Stomach smooth muscle (tissue), 2 donors: ENCODE measurements around the gene SCO2.

Experiments used
- H3K27ac ChIP-seq: one replicate; pipeline ENCODE4 v1.7.0; 2013; ENCODE audit warnings: mild to moderate bottlenecking, low read length, inconsistent platforms
- H3K27me3 ChIP-seq, 2 donors: one replicate each; pipeline ENCODE4 v1.7.0; 2013; ENCODE audit warnings: low read length in 2 of 2; ENCODE audit not compliant: insufficient read depth in 2 of 2, control insufficient read depth in 1 of 2
- H3K36me3 ChIP-seq, 2 donors: one replicate each; pipeline ENCODE4 v1.7.0; 2013; ENCODE audit warnings: low read length in 2 of 2; ENCODE audit not compliant: control insufficient read depth in 2 of 2, insufficient read depth in 2 of 2
- H3K4me1 ChIP-seq: one replicate; pipeline ENCODE4 v1.7.0; 2013; ENCODE audit warnings: low read length; ENCODE audit not compliant: control insufficient read depth, insufficient read depth
- H3K4me3 ChIP-seq, 2 donors: one replicate each; pipeline ENCODE4 v1.7.0; 2013; ENCODE audit warnings: low read length in 2 of 2
- H3K9ac ChIP-seq, 2 donors: one replicate each; pipeline ENCODE4 v1.7.0; 2013; ENCODE audit warnings: low read length in 2 of 2, mild to moderate bottlenecking in 1 of 2
- H3K9me3 ChIP-seq, 2 donors: one replicate each; pipeline ENCODE4 v1.7.0; 2013; ENCODE audit warnings: low read length in 2 of 2; ENCODE audit not compliant: control insufficient read depth in 2 of 2
- donor health status: healthy.
- donor health status: Pancreatic carcinoma.

The SCO2 gene

GRCh38 chr22:50550395-50550794 lies 25.0 kb upstream of the SCO2 start:
- Histone ChIP-seq H3K27me3 (peaks cover 29 to 41% of the 10 kb centered on the region in 2 donors), H3K9me3 (no peaks in the 10 kb centered on the region), H3K27ac (no peak overlapping the region)

DNA sequence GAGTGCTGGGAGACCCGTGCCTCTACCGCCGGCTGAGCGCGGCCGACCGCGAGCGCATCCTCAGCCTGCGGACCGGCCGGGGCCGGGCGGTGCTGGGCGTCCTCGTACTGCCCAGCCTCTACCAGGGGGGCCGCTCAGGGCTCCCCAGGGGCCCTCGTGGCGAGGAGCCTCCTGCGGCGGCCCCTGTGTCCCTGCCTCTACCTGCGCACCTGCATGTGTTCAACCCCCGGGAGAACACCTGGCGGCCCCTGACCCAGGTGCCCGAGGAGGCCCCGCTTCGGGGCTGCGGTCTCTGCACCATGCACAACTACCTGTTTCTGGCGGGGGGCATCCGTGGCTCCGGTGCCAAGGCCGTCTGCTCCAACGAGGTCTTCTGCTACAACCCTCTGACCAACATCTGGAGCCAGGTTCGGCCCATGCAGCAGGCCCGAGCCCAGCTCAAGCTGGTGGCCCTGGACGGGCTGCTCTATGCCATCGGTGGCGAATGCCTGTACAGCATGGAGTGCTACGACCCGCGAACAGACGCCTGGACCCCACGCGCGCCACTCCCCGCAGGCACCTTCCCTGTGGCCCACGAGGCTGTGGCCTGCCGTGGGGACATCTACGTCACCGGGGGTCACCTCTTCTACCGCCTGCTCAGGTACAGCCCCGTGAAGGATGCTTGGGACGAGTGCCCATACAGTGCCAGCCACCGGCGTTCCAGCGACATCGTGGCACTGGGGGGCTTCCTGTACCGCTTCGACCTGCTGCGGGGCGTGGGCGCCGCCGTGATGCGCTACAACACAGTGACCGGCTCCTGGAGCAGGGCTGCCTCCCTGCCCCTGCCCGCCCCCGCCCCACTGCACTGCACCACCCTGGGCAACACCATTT lies 23.8 kb upstream of the SCO2 start:
- Histone ChIP-seq H3K27ac (no peak overlapping the region), H3K27me3 (peaks cover 39 to 51% of the 10 kb centered on the region in 2 donors), H3K36me3 (no peaks in the 10 kb centered on the region), H3K9ac (no peak overlapping the region), H3K4me3 (peak overlapping the region in 1 of 2 donors; percentile 35), H3K9me3 (no peaks in the 10 kb centered on the region), H3K4me1 (peaks cover 8% of the 10 kb centered on the region)

More at GRCh38 chr22:50550395-50550794, 25.0 kb upstream of the SCO2 start:
- Histone ChIP-seq H3K4me1 (peaks cover 3% of the 10 kb centered on the region), H3K9ac (no peak overlapping the region), H3K4me3 (no peak overlapping the region), H3K36me3 (no peaks in the 10 kb centered on the region)

DNA sequence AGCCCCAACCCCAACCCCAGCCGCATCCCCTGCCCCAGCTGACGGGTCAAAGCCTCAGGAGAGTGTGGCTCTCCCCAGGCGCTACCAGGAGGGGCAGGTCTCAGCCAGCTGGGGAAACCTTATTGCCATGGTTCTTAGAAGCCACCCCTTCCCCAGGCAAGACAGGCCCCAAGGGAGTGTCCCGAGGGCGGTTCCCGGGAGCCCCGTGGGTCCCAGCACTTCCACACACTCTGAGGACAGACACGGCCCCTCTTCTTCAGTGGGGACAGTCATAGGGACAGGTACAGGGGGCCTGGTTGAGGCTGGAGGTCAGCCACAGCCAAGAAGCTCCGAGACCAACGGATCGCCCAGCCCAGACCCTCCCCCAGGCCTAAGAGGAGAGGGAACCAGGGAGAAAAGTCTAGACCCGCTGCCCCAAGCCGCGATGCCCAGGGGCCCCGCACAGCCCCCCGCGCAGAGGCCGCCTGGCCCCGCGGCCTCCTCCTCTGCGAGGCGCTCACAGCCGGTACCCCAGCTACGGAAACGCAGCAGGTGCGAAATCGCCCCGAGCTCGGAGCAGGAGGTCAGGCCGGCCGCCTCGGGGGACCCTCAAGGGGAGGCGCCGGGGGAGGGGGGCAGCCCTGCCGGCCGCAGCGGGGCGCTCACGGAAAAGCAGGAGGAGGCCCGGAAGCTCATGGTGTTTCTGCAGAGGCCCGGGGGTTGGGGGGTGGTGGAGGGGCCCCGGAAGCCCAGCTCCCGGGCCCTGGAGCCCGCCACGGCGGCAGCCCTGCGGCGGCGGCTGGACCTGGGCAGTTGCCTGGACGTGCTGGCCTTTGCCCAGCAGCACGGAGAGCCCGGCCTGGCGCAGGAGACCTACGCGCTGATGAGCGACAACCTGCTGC lies 22.9 kb upstream of the SCO2 start:
- H3K27ac ChIP-seq, result no peak overlapping the region
- no peaks in the 10 kb centered on the region for H3K9me3 ChIP-seq
- H3K4me1 ChIP-seq, result peaks cover 10% of the 10 kb centered on the region
- H3K4me3 ChIP-seq, result peak overlapping the region in 1 of 2 donors; percentile 35
- H3K27me3 ChIP-seq, result peaks cover 39 to 55% of the 10 kb centered on the region in 2 donors
- no peak overlapping the region for H3K9ac ChIP-seq
- no peaks in the 10 kb centered on the region for H3K36me3 ChIP-seq

DNA sequence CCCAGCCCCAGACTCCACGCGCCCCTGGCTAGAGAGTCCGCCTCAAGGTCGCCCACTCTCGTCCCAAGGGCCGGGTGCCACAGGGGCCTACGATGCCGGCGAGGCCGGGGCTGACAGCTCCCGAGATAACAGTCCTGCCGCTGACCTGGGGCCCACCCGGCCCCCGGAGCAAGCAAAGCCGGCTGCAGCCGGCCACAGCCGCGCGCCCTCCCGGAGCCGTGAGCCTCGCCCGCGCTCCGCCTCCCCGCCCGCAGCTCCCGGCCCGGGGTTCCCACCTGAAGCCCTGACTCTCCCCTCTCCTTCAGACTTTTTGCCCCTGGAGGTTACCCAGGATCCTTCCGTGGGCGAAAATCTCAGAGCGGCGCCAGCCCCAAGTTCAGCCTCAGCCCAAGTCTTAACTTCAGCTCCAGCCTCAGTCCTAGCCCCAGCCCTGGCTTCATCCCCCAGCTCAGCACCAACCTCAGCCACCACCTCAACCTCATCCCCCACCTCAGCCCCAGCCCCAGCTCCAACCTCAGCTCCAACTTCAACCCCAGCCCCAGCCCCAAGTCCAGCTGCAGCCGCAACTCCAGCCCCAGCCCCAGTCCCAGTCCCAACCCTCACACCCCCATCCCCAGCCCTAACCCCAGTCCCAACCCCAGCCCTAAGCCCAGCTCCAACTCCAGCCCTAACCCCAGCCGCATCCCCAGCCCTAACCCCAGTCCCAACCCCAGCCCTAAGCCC lies 22.0 kb upstream of the SCO2 start:
- Histone ChIP-seq H3K4me3 (no peak overlapping the region), H3K27me3 (peaks cover 41 to 55% of the 10 kb centered on the region in 2 donors), H3K27ac (no peak overlapping the region), H3K9me3 (no peaks in the 10 kb centered on the region), H3K36me3 (no peaks in the 10 kb centered on the region), H3K4me1 (peaks cover 10% of the 10 kb centered on the region), H3K9ac (no peak overlapping the region)

- H3K4me1 ChIP-seq, result peaks cover 10% of the 10 kb centered on the region
- no peak overlapping the region for H3K27ac ChIP-seq
- no peak overlapping the region for H3K4me3 ChIP-seq
- H3K9me3 ChIP-seq, result no peaks in the 10 kb centered on the region
- H3K36me3 ChIP-seq, result no peaks in the 10 kb centered on the region
- peaks cover 37 to 55% of the 10 kb centered on the region in 2 donors for H3K27me3 ChIP-seq
- no peak overlapping the region for H3K9ac ChIP-seq
Measured at GRCh38 chr22:50546326-50547262, 21.2 kb upstream of the SCO2 start.

DNA sequence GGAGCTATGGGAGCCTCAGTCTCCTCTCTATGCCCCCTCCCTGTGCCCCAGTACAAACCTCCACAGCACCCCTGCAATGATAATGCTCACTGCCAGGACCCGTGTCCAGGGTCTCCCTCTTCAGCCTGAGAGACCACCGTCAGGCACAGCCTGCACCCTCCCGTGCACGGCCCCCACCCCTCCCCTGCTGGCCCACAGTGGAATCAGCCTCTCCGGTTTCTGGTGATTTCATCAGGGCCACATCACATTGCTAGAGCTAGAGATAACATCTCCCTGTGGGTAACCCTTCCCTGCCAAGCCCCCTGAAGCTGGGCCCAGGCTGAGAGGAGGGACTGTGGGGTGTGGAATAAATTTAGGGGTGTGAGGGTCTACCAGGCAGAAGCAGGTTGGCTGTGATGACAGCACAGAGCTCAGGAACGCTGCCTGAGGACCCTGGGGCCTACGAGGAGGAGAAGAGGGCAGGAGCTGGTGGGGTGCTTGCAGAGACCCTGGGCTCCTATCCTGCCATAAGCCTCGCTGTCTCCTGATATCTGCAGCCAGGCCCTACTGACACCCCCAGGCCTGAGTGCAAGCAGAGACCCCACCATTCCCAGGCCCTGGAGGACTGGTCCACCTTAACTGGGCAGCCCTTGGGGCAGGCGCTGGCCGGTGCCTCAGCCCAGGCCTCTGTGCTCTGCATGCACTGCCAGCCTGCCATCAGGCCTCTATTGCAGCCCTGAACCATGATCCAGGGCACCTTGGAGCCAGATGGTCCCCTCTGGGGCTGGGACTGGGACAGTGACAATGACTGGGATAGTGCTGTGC lies 20.3 kb upstream of the SCO2 start, which contains the start of gene KLHDC7B:
Gene KLHDC7B (plus strand): TSS at position 378 of the 804 bp plus-strand sequence. CDS start 345 bp downstream, at position 723.
- Histone ChIP-seq H3K9ac (no peak within 1 kb of the TSS), H3K27ac (no peak within 1 kb of the TSS), H3K4me3 (no peak within 1 kb of the TSS), H3K9me3 (no peaks in the 10 kb centered on the region), H3K4me1 (peaks cover 10% of the 10 kb centered on the region), H3K27me3 (peaks cover 34 to 48% of the 10 kb centered on the region in 2 donors), H3K36me3 (no peaks in the 10 kb centered on the region)

DNA sequence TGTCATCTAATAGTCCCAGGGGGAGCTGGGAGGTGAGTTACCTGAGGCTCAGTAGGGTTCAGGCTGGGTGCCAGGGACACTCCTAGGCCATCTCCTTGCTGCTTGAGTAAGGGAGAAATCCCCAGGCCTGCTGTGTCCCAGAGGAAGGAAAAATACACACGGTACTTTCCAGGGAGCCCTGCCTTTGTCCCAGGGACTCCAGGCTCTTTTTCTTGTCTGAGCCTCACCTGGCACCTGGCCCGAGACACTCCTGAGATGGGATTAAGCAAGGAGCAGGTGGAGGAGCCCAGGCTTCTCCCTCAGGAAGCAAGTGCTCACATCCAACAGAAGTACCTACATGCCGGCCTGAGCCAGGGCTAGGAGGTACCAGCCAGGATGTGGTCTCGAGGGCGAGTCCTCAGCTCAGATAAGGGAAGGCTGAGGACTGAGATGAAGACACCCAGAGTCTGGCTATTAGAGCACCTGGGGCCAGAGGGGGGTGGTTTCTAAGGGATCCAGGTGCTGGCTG lies 19.4 kb upstream of the SCO2 start:
- H3K4me1 ChIP-seq, result peaks cover 10% of the 10 kb centered on the region
- peak overlapping the region in 1 of 2 donors; percentile 9 for H3K9ac ChIP-seq
- H3K4me3 ChIP-seq, result no peak overlapping the region
- H3K9me3 ChIP-seq, result no peaks in the 10 kb centered on the region
- H3K36me3 ChIP-seq, result no peaks in the 10 kb centered on the region
- H3K27ac ChIP-seq, result no peak overlapping the region
- peaks cover 32 to 42% of the 10 kb centered on the region in 2 donors for H3K27me3 ChIP-seq

- Histone ChIP-seq H3K36me3 (no peaks in the 10 kb centered on the region), H3K9me3 (no peaks in the 10 kb centered on the region), H3K27me3 (peaks cover 30 to 36% of the 10 kb centered on the region in 2 donors), H3K27ac (no peak overlapping the region), H3K9ac (peak overlapping the region in 1 of 2 donors; percentile 9), H3K4me3 (peak overlapping the region in 1 of 2 donors; percentile 47), H3K4me1 (peaks cover 10% of the 10 kb centered on the region)
Measured at GRCh38 chr22:50544078-50544745, 18.8 kb upstream of the SCO2 start.
